HG03378 (cell line): ENCODE data around the gene RBMS2.

Source experiments
- ATAC-seq: cut with Tn5 transposase; IDR thresholded peaks from one replicate; pipeline ENCODE4 v1.9.1; 2021; ENCODE audit warnings: mild to moderate bottlenecking, moderate library complexity; ENCODE audit not compliant: unreplicated experiment

Gene RBMS2

DNA sequence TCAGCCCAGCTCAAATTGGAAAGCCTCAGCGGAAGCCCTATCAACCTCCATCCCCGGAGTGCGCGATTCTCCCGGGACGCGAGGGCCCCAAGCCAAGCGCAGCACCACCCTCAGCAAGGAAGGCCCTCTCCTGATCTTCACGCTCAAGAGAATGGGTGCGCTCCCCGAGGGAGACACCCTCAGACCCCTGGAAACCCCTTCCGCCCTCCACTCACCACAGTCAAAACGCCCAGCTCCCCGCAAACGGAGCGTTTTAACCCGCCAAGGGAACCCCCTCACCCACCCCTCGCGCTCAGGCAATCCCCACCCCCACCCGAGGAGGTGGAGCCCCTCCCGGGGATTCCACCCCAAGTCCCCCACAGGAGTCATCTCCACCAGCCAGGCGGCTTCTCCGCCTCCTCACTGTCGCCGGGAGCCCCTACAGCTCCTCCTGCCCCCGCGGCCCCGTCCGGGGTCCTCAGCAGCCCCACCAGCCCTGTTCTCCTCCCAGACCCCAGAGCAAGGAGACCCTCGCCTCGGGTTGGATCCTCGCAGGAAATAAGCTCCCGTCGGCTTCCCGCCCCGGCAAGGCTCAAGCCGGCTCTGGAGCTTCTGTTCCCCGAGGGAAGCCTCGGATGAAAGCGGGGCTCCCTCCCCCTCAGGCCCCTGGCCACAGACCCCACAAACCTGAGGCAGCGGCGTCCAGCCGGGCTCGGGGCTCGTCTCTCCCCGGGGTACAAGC, 108.0 kb downstream of the RBMS2 start:
- ATAC-seq = no peak

DNA sequence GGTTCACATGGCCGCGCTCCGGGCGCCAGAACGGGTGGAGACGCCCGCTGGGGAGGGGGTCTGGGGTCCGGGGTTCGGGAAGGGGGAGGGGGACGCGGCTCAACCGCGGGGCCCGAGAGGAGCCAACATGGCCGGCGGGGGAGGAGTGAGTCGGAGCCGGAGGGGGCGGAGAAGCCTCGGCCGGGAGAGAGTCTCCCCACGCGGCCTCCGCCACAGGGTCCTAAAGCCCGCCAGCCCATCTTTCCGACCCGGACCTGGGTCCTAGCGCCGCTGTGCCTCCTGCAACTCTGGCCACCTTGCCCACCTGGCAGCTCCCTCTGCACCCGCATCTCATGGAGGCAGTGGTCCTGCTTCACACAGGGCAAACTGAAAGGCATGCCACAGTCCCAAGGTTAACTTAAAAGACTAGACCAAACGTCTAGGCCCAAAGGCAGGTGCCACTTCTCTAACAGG, 108.6 kb downstream of the RBMS2 start, which contains the start of gene BAZ2A:
TSS of gene BAZ2A (minus strand) at position 147 of the 453 bp plus-strand sequence. CDS start 12,796 bp downstream, outside the sequence.
- peak; percentile 37 for ATAC-seq

DNA sequence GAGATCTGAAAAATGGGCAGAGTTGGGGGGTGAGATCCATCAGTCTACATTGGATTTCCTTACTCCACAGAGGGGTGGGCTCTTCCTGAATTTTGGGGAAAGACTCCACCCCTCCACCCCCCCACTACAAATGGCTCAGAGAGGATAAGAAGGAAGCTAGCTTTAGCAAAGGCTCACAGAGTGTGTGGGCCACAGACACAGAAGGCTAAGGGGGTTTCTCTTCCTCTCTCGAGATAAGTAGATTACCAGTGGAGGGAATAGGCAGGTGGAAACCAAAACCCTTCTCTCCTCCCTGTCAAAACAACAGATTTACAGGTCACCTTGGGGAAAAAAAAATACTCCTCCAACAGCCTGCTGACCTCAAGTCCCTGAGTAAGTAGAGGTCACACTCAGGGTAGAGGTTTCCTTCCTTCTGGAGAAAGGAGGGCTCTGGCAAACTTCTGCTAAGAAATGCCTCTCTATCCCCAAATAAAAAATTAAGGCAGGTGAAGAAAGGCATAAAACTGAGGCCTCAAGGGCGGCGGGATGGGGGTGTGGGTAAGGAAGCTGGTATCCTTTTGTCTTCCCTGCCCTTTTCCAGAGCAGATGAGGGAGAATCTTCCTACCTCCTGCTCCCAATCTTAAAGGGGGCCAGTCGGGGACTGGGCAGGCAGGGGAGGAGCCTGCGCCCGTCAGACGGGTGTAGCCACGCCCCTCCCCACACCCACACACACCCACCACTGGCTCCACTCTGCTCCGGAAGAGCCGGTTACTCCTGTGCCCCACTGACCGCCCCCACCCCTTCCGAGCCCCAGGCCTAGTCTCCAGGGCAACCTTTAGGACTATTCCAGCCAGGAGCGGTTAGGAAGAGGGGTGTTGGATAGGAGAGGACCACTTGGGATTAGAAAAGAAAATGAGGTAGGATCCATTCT, 110.4 kb downstream of the RBMS2 start:
- ATAC-seq = no peak

DNA sequence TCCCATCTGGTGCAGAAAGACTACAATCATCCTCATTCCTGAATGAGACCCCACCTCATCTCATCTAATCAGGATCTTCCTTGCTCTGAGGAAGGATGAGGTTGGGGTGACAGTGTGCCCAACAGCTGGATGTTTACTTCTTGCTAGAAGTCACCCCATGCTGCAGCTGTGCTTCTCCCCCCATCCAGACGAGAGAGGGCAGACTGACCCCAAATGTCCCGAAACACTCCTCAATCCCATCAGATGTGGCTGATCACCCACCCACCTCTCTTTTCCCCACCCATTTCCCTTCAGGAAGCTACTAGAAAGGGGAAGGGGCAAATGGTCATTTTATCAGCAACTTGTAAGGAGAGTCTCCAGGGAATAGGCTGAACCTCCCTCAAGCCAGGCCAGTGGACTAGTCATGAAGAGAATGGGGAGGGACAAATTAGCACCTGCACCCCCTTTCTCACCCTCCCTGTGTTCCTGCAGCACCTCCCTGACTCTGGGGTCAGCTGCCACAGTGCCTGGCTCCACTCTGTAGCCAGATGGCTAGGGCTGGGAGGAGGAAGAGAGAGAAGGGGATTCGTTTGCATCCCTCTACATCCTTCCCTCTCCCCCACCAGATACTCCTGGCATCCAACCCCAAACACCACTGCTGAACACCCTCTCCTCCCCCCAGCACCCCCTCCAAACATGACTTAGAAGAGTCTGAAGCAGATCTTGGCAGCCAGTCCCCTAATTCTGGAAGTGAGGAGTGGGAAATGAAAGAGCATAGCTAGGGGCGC, 111.3 kb downstream of the RBMS2 start:
- ATAC-seq = no peak

DNA sequence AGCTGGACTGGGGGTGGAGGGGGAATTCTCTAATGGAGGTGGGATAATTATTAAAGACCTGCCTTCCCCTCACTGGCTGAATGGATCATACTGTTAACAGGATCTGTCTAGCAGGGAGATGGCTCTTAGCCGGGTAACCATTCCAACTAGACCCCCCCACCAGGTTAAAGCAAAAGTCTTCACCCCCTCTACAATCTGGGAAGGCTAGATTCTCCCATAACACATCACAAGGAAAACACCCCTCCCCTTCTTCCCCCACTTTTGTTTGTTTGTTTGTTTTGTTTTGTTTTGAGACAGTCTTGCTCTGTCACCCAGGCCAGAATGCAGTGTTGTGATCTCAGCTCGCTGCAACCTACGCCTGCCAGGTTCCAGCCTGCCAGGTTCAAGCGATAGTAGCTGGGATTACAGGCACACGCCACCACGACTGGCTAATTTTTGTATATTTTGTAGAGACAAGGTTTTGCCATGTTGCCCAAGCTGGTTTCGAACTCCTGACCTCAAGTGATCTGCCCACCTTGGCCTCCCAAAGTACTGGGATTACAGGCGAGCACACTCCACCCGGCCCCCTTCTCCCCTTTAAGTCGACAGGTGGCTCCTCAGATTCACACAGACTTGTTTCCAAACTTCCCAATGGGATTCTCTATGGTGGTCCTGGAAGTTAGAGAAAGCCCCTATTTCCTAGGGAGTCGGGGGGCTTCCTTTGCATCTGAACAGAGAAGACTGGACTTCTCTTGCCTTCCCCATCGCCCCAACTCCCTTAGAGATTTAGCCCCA, 112.0 kb downstream of the RBMS2 start:
- no peak for ATAC-seq

DNA sequence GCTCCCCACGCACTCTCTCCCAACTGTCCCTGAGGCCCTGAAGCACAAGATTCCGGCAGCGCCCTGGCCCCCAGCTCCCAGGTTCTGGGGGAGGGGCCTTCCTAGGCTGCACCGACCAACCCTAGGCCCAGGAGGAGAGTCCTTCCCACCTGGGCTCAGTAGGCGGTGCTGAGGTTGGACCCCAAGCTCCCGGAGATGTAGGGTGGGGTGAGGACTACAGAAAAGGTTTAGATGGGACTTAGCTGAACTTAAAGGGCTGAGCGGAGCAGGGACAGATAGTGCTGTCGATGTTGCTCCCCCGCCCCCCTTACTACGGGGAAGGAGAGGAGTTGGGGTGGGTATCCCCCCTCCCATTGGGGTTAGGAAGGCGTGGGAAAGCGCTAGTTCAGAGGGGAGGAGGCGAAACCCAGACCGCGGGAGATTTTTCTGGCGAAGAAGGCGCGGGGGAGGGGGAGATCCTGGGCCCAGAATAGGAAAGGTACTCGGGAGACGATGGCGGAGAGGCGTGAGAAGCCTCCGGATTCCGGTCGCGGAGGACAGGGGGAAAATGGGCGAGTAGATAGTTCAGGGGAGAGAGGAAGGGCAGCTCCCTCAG, 112.7 kb downstream of the RBMS2 start:
- ATAC-seq = no peak

DNA sequence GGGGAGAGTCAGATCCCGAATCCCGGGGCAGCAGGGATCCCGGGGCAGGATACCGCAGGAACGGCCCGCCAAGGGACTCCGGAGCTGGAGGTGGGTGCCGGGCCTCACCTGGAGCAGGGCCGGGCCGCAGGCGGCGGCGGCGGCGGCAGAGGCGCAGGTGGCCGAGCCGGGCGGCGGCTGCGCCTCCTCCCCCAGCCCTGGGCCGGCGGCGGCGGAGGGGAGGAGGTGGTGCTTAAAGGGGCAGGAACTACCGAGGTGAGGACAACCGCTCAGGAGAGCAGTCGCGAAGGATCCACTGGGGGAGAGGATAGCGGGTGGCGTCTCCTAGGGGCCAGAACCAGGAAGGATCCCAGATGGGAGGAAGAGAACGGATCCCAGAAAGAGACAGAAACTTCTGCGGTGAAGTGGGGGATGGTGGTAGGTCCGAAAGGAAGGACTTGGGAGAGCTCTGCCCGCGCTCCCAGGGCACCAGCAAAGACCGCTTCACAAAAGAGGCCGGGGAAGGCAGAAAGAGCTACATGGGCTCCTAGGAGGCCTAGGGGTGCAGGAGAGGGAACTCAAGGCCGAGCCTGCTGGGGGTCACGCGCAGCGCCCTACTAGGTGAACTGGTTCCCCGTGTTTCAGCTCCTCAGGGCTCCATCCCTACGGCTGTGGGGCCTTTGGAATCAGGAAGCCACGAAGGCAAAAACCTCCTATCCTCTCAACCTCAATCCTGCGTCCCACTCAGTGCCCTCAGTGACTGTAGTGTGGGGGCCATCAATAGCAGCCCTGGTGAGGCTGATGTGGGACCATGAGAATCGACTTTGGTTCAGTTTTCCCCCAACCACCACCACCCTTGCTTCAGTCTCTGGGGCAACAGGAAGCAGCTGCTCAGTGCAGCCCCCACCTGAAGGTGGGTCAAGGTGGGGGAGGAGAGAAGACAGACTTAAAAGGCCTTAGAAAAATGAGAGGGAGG, 113.5 kb downstream of the RBMS2 start:
- ATAC-seq = no peak

DNA sequence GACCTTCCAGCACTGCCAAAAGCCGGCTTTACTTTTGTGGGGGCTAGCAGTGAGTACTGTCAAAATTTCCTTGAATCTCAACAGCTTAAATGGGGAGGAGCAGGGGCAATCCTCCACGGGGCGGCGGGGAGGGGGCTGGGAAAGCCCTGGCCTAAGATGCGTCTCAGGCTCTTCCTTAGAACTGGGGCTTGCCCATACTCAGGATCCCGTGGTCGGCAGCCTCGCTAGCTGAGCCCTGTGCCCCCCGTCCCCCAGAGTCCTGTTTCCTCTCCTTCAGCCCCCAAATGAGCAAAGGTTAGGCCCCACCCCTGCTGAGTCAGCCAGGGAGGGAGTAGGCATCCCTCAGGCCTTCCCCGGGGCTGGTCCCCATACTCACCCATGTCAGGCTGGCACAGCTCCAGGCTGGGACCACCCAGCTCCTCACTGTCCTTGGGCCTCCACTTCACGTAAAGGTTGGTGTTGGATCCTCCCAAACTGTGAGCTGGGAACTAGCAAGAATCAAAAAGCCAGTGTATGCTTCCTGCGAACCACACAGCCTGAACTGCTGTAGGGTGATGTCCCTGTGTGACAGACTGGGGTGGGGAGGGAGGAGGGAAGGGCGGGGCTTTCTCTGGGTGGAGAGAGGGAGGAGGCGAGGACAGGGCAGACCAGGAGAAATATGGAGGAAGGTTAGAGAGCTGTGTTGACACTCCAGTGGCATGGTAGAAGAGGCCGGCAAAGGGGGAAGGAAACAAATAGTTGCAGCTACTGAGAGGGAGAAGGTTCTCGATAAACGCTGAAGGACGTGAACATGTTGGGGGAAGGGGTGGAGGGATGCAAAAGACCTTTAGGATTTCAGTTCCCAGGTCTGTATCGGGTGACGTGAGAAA, 114.4 kb downstream of the RBMS2 start:
- ATAC-seq = peak; percentile 27

DNA sequence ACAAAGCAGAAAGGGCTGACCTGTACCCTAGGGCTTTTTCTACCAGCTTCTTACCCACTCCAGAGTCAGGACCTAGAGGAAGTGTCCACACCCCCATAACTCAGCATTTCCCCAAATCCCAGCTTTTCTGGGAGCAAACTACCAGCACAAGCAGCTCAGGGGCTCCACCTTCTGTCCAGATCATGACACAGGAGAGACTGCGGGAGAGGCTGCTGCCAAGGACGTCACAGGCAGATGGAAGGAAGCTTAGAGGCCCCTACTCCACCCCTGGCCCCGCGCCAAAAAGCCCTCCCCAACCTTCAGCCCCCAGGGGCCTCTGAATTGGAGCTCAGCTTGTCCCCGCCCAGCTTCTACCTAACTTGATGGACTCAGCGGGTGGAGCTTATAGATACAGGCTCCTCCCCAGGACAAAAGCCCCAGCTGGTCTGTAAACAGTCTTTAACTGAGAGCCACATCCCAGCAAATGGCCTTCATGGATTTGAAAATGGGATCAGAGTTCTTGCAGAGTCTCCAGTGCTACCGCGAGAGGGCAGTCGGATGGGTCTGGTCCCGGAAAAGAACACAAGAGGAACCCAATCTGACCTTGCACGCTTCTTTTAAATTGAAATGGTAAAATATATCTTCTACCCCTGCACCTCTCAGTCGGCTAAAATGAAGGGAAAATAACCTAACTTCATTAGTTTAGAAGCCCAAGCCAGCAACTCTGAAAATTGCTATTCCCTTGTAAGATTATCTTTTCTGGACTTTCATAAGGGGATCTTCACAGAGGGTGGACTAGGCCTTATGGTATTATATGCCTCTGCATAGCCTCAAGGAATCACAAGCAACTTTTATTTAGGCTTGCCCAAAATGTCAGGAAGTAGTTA, 115.3 kb downstream of the RBMS2 start:
- peak; percentile 49 for ATAC-seq

DNA sequence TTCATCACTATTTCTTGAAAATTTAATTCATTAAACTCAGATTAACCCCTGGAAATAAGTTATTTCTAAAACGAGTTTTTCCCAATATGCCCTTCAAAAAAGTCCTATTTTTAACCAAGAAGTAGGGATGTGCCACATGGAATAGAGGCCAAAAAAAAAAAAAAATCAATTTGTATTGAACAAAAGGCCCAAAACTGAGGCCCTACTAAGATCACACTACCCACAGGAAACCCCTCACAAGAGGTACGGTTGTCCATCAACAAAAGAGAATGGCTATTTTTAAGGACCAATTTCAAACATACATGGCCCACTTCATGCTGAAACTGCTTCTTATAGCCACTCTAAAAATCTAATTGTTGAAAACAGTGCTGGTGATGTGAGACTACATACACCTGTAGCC, 116.0 kb downstream of the RBMS2 start:
- ATAC-seq = no peak

DNA sequence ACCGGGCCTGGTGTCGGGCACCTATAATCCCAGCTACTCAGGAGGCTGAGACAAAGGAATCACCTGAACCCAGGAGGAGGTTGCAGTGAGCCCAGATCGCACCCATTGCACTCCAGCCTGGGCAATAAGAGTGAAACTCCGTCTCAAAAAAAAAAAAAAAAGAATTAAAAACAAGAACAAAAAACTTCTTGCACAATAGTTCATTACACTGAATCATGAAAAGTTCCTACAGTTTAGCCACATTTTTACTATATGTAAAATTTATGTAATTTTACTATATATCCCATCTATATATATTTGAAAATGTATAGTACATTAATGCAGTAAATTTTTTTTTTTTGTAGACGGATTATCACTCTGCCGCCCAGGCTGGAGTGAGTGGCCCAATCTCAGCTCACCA, 119.6 kb downstream of the RBMS2 start:
- no peak for ATAC-seq

DNA sequence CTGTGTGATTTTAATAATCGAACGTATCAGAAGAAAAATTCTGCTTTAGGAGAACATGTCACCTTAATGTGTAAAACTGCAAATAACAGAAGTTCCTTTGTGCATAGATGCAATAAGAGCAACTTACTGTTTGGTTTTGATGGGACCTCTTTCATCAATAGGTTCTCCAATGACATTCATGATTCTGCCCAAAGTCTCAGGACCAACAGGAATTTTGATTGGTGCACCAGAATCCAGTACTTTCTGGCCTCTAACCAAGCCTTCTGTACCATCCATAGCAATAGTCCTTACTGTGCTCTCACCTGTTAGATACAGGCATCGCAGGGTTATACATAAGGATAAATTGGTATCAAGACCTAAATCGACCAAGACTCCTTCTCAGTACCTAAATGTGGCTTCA, 123.0 kb downstream of the RBMS2 start:
- no peak for ATAC-seq

DNA sequence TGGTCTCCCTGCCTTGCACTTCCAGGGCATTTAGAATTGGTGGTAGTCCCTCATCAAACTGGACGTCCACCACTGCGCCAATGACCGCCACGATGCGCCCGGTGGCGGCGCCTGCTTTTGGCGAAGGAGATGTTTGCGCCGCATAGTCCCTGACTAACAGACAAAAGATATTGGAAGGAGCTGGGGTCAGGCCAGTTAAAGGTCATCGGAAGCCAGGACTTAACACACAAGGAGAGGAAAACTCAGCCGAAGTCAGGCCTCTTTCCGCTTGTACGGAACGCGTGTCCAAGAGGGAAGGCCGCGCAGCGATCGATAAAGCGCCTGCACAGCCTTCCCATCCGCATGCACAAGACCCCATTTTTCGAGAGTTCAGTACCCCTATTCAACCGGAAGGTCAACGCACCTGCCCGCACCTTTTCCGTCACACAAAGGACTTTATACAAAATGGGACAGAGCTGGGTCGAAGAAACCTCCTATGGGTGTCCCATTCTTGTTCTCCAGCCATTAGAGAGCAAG, 123.6 kb downstream of the RBMS2 start:
- no peak for ATAC-seq
